ENCODE measurements around the gene ZNF768.

ZNF768 gene

GRCh38 chr16:30476991-30477390 is 49.4 kb downstream of the ZNF768 start:
- no peak overlapping the region for H3K4me3 ChIP-seq (ENCODE audit: control insufficient read depth, low read depth, low read length)
- TF ChIP-seq CTCF (IDR thresholded peaks at IDR 0.05; ENCODE audit: control insufficient read depth, insufficient read depth, low read depth, low read length, missing control alignments) = no peak
- DNase-seq (ENCODE audit: low read depth) = no peak

- no peak for DNase-seq (ENCODE audit: low read depth)
- H3K4me3 ChIP-seq (ENCODE audit: control insufficient read depth, low read depth, low read length) = no peak overlapping the region
- no peak for TF ChIP-seq CTCF (IDR thresholded peaks at IDR 0.05; ENCODE audit: control insufficient read depth, insufficient read depth, low read depth, low read length, missing control alignments)
These were observed 51.7 kb downstream of the ZNF768 start for GRCh38 chr16:30474684-30475083.

DNA sequence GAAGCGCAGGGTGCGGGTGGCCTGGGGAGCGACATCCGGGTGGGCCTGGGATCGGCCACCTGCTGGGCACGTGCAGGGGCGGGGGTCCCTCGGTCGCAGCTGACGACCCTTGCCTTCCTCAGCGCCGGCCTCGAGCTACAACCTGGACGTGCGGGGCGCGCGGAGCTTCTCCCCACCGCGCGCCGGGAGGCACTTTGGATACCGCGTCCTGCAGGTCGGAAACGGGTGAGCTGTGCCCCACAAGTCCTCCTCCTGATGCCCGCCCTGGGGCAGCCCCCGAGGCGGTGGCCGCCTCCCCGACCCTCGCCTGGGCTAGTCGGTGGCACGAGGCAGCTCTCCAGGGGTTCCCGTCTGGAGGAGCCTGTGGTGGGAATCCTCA is 52.3 kb downstream of the ZNF768 start:
- no peak for TF ChIP-seq CTCF (IDR thresholded peaks at IDR 0.05; ENCODE audit: control insufficient read depth, insufficient read depth, low read depth, low read length, missing control alignments)
- no peak for DNase-seq (ENCODE audit: low read depth)
- H3K4me3 ChIP-seq (ENCODE audit: control insufficient read depth, low read depth, low read length) = no peak overlapping the region

Measured in AG09309 (cell line).